AG09319 (cell line): Measurements from ENCODE around the gene PCED1B.

Source experiments
- DNase-seq: peaks from one replicate; pipeline ENCODE4 v3.0.0-alpha.2; 2010; ENCODE audit warnings: low read depth; ENCODE audit errors: extremely low read depth
- TF ChIP-seq, protein P1 (sequence below): IDR thresholded peaks from 2 replicates; pipeline ENCODE4 v1.5.1; 2011; ENCODE audit warnings: low read depth, mild to moderate bottlenecking, inconsistent platforms, low read length, moderate library complexity

PCED1B gene

DNA sequence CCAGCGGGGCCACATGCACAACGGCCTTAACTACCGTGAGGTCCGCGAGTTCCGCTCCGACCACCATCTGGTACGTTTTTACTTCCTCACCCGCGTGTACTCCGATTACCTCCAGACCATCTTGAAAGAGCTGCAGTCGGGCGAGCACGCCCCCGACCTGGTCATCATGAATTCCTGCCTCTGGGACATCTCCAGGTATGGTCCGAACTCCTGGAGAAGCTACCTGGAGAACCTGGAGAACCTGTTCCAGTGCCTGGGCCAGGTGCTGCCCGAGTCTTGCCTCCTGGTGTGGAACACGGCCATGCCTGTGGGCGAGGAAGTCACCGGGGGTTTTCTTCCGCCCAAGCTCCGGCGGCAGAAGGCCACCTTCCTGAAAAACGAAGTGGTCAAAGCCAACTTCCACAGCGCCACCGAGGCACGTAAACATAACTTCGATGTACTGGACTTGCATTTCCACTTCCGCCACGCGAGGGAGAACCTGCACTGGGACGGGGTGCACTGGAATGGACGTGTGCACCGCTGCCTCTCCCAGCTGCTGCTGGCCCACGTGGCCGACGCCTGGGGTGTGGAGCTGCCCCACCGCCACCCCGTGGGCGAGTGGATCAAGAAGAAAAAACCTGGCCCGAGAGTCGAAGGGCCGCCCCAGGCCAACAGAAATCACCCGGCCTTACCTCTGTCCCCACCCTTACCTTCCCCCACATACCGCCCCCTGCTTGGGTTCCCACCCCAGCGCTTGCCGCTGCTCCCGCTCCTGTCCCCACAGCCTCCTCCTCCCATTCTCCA lies 156.0 kb downstream of the PCED1B start:
- TF ChIP-seq, protein P1, sequence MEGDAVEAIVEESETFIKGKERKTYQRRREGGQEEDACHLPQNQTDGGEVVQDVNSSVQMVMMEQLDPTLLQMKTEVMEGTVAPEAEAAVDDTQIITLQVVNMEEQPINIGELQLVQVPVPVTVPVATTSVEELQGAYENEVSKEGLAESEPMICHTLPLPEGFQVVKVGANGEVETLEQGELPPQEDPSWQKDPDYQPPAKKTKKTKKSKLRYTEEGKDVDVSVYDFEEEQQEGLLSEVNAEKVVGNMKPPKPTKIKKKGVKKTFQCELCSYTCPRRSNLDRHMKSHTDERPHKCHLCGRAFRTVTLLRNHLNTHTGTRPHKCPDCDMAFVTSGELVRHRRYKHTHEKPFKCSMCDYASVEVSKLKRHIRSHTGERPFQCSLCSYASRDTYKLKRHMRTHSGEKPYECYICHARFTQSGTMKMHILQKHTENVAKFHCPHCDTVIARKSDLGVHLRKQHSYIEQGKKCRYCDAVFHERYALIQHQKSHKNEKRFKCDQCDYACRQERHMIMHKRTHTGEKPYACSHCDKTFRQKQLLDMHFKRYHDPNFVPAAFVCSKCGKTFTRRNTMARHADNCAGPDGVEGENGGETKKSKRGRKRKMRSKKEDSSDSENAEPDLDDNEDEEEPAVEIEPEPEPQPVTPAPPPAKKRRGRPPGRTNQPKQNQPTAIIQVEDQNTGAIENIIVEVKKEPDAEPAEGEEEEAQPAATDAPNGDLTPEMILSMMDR, result no peak
- DNase-seq, result no peak

DNA sequence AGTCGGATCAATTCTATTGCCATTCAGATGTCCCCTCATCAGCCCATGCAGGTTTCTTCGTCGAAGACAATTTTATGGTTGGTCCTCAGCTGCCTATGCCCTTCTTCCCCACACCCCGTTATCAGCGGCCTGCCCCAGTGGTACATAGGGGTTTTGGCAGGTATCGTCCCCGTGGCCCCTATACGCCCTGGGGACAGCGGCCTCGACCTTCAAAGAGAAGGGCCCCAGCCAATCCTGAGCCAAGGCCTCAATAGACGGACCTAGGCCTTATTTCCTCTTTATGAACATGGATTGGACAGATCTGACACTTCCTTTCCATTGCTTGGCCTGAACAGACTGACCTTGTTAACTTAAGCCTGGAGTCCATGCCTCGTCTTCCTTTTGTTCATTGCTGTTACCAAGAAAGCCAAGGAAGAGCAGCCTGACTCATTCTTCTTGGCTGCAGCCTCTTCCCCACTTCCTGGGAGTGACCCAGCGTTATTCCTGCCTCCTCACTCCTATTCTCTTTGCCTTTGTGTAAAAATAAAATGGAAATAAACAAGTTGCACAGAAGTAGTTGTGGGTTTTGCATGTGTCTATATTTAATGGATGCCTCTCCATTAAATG lies 156.8 kb downstream of the PCED1B start:
- TF ChIP-seq, protein P1, result no peak
- DNase-seq, result peak; percentile 49

DNA sequence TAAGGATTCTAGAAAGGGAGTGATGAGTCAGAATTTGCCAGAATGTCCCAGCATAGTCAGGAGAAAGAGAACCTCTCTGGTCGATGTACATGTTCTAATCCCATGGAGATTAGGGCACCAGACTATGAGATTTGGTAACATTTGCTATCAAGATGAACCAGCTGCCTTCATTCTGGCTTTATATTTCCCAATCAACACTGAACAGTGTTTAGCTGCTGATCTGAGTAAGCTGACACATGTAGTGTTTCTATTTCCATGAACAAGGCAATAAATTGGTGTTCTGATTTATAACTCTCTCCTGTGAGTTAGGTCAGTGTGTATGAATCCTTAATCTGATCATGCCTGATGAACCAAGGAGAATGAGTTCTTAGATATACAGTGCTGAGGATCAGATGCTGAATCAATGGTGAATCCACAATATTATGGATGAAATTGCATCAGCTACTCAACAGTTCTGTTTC lies 158.4 kb downstream of the PCED1B start:
- TF ChIP-seq, protein P1, result no peak
- DNase-seq, result no peak

DNA sequence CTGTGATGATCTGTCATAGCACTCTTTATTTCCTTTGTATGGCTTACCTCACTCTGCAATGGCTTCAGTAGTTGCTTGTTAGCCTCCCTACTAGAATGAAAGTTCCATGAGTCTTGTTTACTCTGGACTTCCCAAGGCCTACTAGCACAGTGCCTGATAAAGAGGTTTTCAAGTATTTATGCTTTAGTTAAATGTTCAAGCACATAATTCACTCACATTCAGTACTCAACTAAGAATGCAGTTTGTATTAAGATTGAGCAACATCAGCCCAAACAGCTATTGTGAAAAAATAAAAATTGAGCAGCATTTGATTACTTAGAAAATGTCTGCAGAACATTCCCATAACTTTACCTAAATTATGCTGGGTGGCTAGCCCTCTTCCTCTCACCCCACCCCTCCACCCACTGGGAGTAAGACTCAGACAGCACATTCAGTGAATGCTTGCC lies 159.3 kb downstream of the PCED1B start:
- peak; percentile 5 for DNase-seq
- TF ChIP-seq, protein P1, result no peak

DNA sequence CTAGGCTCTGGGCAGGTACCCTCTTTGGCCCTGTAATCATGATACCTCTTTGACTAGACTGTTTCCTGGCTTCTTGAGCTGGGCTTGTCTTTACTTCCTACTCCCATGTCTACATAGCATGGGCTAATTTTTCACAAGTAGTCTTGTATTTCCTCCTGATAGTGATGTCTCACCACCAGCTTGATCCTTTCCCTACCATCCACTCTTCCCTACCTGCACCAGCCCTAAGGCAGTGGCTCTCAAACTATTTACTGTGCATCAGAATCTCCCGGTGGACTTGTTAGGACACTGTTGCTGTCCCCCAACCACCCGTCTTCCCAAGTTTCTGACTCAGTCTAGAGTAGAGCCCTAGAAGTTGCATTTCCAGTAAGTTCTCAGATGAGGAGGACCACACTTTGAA lies 163.0 kb downstream of the PCED1B start:
- TF ChIP-seq, protein P1, result no peak
- no peak for DNase-seq

DNA sequence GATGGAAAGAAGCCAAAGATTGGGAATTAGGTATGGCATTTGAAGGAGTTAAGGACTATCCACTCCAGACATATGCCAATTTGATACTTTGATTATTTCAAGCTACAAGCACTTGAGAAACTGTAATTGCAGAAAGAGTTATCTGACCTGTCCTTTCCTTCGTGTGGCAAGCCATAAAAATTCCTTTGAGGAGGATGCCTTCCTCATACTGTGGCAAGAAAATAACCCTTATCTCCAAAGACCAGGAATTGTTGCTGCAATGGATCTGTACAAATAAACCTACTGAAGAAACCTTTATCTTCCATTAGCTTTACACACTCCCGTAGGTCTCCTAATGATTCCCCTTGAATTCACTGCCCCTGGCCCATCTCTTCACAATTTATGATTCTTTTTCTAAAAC lies 165.4 kb downstream of the PCED1B start:
- DNase-seq, result no peak
- TF ChIP-seq, protein P1, result no peak

DNA sequence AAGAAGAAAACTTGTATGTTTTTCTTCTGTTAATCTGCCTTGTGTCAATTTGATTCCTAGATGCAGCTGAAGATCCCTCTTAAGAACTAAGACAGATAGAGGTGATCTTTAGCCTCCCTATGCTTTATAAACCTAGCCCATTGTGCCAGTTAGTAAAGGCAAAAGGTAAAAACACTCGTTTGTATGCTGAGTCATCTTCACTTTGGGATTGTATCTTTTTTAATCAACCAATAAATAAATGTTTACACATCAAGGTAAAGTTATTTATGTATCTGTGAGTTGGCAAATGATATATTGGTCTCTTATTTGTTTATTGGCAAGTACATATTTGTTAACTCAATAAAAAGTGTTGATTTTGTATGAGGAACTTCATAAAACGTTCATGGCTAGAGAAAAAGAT lies 166.2 kb downstream of the PCED1B start:
- no peak for DNase-seq
- TF ChIP-seq, protein P1, result no peak
